ENCODE data around the gene KCND1. TPM values are rescaled to one million over a fixed set of nuclear protein-coding genes. Genes with fewer than 3 reads are reported as not detected.

The KCND1 gene
- polyA plus RNA-seq, 3 donors: 0.46 to 4.7 (median 1.0) TPM

DNA sequence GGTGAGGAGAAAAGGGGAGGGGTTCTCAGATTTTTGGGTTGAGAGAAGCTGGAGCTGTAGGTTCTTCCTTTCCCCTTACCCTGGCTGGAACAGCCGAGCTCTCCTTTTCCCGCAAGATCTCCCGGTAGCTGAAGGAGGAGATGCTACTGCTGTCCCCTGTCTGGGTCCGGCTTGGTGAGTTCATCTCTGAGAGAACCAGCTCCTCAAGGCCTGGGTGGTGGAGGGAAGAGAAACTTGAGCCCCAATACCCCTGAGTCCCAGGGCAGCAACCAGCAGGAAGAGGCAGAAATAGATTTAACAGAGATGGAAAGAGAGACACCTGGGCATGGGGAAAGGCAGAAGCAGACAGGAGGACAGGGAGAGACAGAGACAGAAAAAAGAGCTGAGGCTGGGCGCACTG, 6.6 kb upstream of the KCND1 start:
- 94 to 97% (median 96%) methylated on average over 5 of the region's 5 CpGs for WGBS, 3 donors
- no peak overlapping the region for H3K27ac ChIP-seq (ENCODE audit: low read depth, low read length)

DNA sequence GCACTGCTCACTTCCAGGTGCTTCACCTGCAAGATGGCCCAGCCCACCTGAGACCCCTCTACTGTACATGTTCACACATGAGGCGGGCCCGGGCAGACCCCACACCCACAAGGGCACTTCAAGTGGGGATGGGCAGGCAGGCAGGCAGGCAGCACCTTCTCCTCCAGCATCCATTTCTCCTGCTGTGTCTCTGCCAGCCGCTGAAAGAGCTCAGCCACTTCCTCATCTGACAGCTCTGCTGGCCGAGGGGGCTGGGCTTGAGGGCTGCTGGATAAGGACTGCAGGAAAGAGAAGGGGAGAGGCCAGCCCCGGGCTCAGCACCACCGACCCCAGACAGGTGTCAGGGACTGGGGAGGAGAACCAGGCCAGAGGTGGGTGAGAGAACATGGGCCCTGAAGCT, 4.4 kb upstream of the KCND1 start:
- 61 to 80% (median 65%) methylated on average over 4 to 6 of the region's 6 CpGs for WGBS, 3 donors
- no peak overlapping the region for H3K27ac ChIP-seq (ENCODE audit: low read depth, low read length)

DNA sequence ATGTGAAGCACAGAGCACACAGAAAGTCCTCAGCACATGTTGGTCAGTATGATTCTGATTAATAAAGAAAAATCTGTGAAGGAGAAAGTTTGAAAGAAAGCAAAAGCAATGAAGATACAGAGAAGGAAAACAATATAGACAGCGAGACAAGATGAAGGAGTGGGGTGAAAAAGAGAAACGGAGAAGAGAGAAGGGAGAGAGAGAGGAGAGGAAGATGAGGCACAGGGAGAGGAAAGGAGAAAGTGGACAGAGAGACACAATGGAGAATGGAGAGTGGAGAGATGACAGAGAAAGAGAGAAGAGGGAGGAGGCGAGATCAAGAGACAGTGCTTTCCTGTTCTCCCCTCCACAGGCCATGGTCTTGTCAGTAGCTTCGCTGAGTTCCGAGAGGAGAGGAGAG, 3.9 kb upstream of the KCND1 start:
- 85 to 92% (median 89%) methylated on average over 2 to 5 of the region's 5 CpGs for WGBS, 3 donors
- no peak overlapping the region for H3K27ac ChIP-seq (ENCODE audit: low read depth, low read length)

DNA sequence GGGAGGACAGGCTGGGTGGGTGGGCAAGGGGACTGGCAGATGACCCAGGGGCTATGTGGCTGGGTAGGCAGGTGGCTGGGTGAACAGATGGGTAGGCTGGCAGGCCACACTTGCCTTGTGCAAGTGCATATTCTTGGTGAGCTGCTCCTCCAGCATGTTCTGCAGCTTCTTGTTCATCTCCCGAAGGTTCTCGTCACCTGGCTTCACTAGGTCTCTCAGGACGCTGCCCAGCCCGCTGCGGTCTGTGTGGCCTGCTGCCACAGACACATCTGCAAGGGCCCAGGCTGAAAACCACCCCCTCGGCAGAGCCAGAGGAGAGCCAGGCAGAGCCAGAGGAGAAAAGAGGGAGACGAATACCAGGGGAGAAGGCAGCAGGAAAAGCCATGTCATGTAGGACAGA, 3.4 kb upstream of the KCND1 start:
- no peak overlapping the region for H3K27ac ChIP-seq (ENCODE audit: low read depth, low read length)
- 84 to 93% (median 92%) methylated on average over 7 of the region's 7 CpGs for WGBS, 3 donors

DNA sequence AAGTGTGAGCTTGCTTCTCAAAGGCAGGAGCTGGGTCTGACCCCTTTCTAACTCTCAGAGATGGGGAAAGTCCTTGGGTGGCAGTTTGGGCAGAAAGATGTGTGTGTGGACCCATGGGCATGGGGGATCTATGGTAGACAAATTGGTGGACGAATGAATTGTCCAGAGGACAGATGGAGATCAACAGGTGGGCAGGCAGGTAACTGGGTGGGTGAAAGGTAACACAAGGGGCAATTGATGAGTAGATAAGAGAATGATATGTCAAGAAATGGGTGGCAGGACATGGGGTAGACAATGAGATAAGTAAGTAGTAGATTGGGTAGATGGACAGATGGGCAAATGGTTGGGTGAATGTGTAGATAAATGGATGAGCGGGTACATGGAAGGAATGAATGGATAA, 2.9 kb upstream of the KCND1 start:
- no peak overlapping the region for H3K27ac ChIP-seq (ENCODE audit: low read depth, low read length)
- 79 to 94% (median 88%) methylated on average over 2 of the region's 2 CpGs for WGBS, 3 donors

DNA sequence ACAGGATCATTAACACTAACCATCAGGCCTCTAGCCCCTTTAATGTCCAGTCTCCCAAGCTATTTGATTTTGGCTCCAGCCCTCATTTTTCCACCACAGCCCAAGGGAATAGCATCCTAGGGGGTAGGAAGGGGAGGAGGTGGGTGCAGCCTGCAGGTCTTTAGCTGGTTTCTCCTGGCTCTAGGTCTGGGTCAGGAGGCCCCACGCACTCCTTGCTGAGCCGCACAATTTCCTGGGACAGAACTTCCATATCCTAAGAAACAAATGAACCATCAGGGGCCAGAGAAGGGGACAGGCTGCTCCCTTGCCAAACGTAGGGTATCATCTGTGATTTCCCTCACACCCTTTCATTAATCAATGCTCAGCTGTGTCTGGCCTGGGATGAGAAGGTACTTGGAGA, 2.4 kb upstream of the KCND1 start:
- 77 to 92% (median 89%) methylated on average over 3 of the region's 3 CpGs for WGBS, 3 donors
- H3K27ac ChIP-seq (ENCODE audit: low read depth, low read length): no peak overlapping the region

DNA sequence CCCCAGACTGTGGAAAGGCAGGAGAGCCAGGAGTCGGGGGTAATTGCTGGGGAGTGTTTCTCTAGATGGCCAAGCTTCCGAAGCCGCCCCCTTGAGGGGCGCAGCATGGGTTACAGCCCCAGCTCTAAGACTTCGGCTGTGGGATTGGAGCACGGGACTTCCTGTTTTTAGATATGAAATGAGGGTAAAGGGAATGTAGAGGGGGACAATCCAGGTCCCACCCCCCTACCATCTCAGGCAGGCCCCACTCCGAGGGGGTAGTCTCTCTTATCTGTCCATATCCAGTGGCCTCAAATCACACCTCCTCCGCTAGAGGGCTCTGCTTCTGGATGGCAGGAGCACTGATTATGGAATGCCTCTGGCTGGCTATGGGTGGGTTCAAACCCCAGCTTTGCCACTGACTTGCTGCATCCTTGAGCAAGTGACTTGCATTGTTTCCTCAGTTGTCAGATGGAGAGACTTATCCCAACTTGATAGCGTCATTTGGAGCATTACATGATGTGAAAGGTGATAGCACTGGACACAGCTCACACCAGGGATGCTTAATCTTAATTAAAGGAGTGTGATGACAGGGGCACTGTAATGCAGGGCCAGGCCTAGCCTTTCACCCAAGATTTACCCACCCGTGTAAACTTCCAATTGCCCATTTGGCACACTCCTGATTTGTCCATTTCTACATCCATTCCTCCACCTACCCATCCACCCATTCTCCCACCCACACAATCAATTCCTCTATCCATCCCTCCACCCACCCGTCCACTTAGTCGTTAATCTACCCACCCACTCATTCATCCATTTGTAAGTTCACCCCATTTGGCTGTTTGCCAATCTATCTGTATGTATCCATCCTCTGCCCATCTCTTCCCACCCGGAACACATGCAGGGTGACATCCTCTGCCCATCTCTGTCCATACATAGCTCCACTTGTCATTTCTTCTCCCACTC, 848 bp upstream of the KCND1 start:
- 19 to 41% (median 24%) methylated on average over 11 to 13 of the region's 13 CpGs for WGBS, 3 donors
- H3K27ac ChIP-seq (ENCODE audit: low read depth, low read length): no peak overlapping the region

DNA sequence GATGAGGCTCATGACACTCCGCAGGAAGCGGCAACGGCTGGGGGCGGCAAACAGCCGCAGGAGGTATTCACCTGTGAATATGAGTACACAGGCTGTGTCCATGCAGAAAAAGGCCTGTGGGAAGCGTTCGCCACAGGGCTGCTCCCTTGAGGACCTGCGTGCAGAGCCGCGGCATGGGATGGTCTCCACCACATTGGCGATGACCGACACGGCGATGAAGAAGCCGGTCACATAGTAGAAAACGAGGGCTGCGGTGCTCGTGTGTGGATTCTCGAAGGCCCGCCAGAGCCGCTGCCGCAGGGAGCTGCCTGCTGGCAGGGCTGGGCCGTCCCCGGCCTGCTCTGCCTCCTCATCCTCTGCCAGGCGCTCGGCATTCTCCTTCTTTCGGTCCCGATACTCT, 2.2 kb downstream of the KCND1 start:
- no peak overlapping the region for H3K27ac ChIP-seq (ENCODE audit: low read depth, low read length)
- 88 to 92% (median 89%) methylated on average over 20 to 28 of the region's 28 CpGs for WGBS, 3 donors

DNA sequence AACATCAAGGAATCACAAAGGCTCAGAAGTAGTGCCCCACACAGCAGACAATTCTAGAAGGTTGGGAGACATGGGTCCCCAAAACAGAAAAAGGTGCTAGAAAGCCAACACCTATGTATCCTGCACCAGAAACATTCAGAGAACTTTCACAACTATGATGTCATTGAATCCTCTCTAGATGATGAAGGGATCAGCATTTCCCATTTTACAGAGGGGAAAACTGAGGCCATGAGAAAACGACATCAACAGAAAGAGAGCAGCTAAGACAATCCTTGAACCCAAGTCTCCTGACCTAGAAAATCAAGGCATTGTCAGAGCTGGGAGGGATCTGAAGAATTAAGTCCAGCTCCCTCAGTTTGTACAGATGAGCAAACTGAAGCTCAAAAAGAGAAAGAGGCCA, 3.3 kb downstream of the KCND1 start:
- H3K27ac ChIP-seq (ENCODE audit: low read depth, low read length): no peak overlapping the region
- 64 to 70% (median 65%) methylated on average over 1 of the region's 1 CpG for WGBS, 3 donors

DNA sequence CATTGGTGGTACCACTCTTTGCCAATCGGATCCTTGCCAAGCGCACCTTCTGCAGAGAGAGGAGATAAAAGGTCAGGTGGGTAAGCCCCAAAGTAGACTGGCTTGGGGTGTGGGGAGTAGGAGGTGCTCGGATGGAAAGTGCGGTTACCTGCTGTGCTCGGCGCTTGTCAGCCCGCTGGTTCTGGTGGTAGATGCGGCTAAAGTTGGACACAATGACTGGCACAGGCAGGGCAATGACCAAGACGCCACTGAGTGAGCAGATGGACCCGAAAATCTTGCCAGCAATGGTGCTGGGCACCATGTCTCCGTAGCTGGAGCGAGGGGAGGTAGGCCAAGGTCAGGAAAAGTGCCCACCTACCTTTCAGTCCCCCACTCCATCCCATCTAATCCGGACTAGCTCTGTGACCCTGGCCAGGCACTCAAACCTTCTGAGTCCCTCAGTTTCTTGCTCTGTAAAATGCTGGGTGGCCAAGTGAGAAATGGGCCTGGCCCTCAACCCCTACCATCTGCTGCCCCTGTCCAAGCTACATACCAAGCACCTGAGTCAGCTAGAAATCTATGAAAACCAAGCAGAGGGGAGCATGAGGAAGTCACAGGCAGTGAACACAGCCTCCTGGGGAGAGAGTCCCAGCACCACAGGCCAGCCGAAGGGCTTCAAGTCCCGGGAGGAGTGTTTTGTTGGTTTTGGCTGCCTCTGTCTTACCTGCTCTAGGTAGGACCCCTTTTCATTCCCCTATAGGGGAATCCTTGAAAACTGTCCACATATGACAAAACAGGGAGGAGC, 4.7 kb downstream of the KCND1 start:
- WGBS, 3 donors: 81 to 93% (median 86%) methylated on average over 14 to 15 of the region's 15 CpGs
- no peak overlapping the region for H3K27ac ChIP-seq (ENCODE audit: low read depth, low read length)

DNA sequence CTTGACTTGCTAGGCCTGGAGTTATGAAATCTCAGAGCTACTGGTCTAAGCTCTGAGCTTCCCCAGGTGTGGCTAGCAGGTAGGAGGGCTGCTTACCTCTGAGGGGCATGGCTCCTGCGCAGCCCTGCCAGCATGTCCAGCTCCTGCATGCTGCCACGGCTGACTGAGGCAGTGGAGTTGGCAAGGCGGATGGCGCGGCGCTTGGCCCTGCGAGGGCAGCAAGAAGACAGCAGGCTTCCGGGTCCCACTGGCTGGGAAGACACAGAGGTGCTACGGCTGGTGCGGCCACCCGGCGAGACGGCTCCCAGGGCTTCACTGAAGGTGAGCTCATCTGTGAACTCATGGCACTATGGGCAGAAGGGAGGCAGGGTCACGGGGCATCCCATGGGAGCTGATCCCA, 5.7 kb downstream of the KCND1 start:
- H3K27ac ChIP-seq (ENCODE audit: low read depth, low read length): no peak overlapping the region
- 92 to 98% (median 93%) methylated on average over 10 to 13 of the region's 14 CpGs for WGBS, 3 donors

DNA sequence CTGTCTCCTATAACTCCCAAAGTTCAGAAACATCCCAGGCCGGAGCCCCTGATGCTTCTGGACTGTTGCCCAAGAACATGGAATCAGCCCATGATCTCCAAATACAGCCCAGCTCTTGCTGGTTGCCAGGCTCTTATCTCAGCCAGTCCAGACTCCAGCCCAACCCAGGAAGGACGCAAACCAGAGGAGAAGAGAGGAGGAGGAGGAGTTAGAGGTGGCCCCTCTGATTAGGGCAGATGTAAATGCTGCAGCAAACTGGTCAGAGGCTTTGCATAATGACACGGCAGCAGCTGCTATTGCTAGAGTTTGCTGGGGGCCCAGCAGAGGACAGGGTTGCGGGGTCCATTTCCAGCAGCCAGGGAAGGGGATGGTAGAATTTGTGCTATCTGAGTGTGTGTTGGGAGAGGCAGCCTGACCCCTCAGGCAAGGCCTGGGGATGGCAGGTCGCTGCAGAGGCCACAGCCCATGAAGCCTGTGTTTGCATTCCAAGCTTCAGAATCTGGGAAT, 10.0 kb downstream of the KCND1 start:
- no peak overlapping the region for H3K27ac ChIP-seq (ENCODE audit: low read depth, low read length)
- WGBS, 3 donors: 35 to 46% (median 38%) methylated on average over 5 of the region's 5 CpGs

DNA sequence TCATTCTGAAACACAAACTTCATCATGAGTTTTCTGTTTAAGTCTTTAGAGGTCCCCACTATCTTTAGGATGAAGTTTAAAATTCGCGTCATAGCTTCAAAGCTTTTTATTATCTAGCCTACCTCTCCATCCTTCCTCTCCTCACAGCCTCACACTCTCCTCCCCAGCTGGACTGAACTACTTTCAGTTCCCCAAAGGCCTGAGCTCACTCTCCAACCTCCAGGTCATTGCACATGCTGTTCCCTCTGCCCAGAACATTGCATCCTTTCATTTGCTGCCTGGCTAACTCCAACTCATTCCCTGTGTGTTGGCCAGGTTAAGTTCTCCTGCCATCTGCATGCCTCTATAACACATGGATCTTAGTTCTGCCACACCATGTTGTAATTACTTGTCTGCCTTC, 11.4 kb downstream of the KCND1 start:
- 67 to 91% (median 78%) methylated on average over 2 of the region's 2 CpGs for whole genome bisulfite sequencing, 3 donors
- no peak overlapping the region for H3K27ac ChIP-seq (ENCODE audit: low read depth, low read length)

DNA sequence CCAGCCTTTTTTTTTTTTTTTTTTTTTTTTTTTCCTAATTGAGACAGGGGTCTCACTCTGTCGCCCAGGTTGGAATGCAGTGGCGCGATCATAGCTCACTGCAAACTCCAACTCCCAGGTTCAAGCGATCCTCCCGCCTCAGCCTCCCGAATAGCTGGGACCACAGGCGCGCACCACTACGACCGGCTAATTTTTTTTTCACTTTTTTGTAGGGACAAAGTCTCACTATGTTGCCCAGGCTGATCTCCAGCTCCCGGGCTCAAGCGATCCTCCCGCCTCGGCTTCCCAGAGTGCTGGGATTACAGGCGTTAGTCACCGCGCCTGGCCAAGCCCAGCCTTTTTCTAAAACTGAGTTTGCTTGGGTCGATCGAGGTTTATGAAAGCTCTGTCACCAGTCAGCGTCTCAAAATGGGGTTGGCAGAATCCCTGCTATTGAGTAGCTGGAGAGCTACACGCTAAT, 13.0 kb downstream of the KCND1 start:
- no peak overlapping the region for H3K27ac ChIP-seq (ENCODE audit: low read depth, low read length)
- 0 to 43% (median 1%) methylated on average over 21 of the region's 21 CpGs for WGBS, 3 donors

DNA sequence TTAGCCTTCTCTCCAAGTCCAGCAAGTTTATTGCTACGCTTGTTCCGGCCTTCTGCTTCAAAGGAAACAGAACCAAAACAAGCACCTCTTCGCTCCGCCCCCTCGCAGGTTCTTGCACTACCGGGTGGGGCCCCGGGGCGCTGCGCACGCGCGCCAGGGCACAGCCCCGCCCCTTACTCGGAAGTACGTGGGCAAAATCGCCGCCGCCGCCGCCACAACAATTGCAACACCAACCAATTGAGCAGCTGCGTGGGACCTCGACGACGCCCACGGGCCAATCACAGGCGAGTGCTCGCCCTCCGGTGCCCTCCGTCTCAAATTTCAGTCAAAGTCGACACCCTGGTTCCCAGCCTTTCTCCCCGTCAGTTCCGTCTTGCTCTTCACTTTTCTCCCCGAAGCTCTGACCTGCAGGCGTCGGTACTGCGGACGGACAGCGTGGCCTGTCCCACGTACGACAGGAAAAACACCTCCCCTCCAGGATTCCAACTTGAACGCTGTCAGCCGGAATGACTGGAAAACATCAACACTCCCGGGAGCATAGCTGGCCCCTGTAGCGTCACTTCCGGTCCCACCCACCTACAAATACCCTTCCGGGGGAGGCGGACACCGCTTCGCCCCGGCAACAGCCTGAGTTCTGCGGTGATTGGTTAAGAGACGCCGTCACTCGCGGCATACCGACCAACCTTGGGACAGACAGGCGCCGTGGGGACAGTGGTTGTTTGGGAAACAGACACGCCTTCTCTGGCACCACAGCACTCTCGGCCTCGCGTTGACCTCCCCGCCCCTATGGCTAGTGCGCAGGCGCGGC, 13.6 kb downstream of the KCND1 start:
- H3K27ac ChIP-seq (ENCODE audit: low read depth, low read length): peak overlapping the region; percentile 41
- 0 to 36% (median 0%) methylated on average over 57 to 66 of the region's 66 CpGs for whole genome bisulfite sequencing, 3 donors

DNA sequence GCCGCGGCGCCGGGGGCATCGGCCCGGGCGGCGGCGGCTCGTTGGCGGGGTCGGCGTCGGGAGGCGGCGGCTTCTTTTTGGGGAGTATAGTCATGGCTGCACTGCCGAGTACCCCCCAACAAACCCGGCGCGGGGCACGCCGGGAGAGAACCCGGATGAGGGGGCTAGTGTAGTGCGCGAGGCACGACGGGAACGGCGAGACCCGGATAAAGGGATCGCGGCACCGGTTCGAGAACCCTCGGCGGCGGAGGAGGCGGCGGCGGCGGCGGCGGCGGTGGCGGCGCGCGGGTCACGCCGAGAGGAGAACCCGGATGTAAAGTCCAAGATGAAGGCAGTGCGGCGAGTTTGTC, 14.2 kb downstream of the KCND1 start, which contains the start of gene OTUD5:
OTUD5 (minus strand) TSS at position 131 of the 350 bp plus-strand sequence; CDS start at position 94, 37 bp downstream.
- H3K27ac ChIP-seq (ENCODE audit: low read depth, low read length): peak within 1 kb of the TSS; percentile 41
- WGBS, 3 donors: 0 to 43% (median 0%) methylated on average over 13 to 52 of the region's 53 CpGs

DNA sequence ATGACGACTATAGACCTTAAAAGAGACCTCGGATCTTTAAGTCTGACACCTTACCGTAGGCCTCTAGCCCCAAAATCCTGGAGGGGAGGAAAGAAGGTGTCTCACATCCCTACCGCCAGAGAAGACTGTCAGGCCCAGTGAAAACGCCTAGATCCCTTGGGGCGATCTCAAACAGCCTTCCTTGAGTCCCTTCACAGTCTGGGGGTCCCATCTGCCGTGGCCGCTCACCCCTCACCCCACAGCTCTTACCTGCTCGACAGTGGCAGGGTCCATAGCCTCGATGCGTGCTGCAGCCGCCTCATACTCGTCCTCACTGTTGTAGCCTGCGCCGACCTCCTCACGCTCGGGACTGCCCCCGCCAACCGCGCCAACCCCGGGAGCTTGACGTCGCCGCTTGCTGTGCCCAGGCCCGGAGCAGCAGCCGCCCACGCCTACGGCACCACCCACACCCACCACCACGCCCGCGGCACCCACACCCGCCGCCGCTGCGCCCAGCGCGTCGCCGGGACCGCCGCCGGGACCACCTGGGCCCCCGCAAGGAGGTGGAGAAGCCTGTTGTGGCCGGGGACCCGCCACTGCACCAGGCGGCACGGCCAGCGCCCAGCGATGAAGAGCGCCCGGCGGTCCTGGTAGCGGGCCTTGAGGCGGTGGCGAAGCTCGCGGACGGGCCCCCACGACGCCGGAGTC, 14.8 kb downstream of the KCND1 start:
- H3K27ac ChIP-seq (ENCODE audit: low read depth, low read length): peak overlapping the region; percentile 33

DNA sequence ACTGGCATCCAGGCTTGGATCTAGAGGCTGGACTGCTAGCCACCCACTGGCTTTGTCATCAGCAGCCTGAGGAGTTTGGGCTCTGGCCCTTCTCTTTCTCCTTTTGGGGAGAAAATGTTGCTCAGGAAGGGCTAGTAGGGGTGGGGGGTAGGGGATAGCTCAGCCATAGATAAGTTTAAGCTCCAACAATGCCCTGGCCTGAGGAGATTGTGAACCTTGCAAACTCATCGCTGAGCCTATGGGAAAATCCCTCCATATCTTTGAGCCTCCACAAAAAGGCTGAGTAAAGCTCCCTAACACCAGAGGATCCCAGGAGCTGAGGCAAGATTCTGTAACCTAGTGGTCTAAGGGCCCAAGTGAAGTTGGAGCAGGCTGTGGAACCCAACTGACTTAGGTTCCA, 23.1 kb downstream of the KCND1 start:
- 71 to 100% (median 93%) methylated on average over 1 of the region's 1 CpG for WGBS, 3 donors
- no peak overlapping the region for H3K27ac ChIP-seq (ENCODE audit: low read depth, low read length)

More for the DNA sequence above, 14.8 kb downstream of the KCND1 start:
- WGBS, 3 donors: 1 to 33% (median 3%) methylated on average over 22 to 60 of the region's 61 CpGs

Measured in adipose tissue (tissue), 3 donors.